ENCODE measurements around the gene TMED4.
"Not testable (repeated sequence)": the region's sequence is repeated elsewhere in the genome, so short reads cannot be mapped to it uniquely, and the experiment has no call there.

TMED4 gene

GRCh38 chr7:44607141-44608068 lies 25.4 kb upstream of the TMED4 start:
- no peak for DNase-seq

DNA sequence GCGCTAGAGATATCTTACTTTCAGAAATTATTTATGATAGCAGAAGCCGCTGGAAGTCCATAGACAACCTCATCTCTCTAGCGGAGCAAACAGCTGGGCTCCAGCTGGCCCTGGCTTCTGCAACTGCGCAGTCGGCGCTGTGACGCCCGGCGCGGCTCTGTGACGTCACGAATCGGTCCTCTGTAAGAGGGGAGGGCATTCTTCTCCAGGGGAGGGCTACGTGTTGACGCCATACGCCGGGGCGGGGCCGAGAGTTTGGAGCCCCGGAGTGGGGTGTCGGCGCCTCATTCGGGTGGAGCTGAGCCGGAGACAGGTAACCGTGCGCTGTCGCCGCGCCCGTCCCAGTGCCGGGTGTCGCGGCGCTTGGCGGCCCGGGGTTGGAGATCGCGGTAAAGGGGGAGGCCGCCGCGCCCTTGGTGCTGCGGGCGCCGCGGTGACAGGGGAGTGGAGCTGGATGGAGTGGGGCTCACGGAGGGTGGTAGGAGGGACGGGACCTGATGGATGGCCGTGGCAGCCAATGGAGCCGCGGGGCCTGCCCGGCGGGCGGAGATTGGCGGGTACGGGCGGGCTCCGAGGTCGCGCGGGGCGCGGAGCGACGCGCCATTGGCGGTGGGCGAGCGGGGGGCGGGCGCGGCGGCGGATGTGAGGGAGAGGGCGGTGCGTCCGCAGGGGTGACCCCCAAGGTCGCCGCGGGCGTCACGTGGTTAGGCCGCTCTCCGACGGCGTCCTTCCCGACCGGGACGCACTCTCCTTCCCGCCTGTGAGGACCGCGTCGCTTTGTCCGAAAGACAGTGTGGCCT lies 24.5 kb upstream of the TMED4 start, which contains the start of gene OGDH:
Gene OGDH (plus strand): TSS at position 287 of the 800 bp plus-strand sequence. CDS start 17,717 bp downstream, outside the sequence.
- DNase-seq = peak; percentile 97

GRCh38 chr7:44604941-44605340 lies 22.9 kb upstream of the TMED4 start:
- DNase-seq = no peak

DNA sequence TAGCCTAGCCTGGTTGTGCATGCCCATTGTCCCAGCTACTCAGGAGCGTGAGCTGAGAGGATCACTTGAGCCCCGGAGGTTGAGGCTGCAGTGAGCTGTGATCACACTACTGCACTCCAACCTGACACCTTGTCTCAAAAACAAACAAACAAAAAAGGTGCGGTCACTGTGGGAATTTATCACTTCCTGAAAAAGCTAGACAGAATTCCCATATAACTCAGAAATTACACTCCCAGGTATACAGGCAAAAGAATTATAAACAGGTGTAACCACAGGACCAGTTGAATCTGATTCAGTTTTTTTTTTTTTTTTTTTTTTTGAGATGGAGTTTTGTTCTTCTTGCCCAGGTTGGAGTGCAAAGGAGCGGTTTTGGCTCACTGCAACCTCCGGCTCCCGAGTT lies 21.2 kb upstream of the TMED4 start:
- no peak for DNase-seq

- DNase-seq = no peak
Observed at GRCh38 chr7:44602576-44602910, 20.5 kb upstream of the TMED4 start.

- no peak for DNase-seq
Observed at GRCh38 chr7:44599222-44599621, 17.2 kb upstream of the TMED4 start.

GRCh38 chr7:44597181-44597580 lies 15.2 kb upstream of the TMED4 start:
- DNase-seq = not testable (repeated sequence)

GRCh38 chr7:44595934-44596635 lies 14.1 kb upstream of the TMED4 start:
- DNase-seq = no peak

- no peak for DNase-seq
Observed at GRCh38 chr7:44590910-44591309, 8.9 kb upstream of the TMED4 start.

GRCh38 chr7:44587843-44588711 lies 6.0 kb upstream of the TMED4 start:
- DNase-seq = peak; percentile 5

- DNase-seq = no peak
Observed at GRCh38 chr7:44583146-44583865, 1.3 kb upstream of the TMED4 start.

DNA sequence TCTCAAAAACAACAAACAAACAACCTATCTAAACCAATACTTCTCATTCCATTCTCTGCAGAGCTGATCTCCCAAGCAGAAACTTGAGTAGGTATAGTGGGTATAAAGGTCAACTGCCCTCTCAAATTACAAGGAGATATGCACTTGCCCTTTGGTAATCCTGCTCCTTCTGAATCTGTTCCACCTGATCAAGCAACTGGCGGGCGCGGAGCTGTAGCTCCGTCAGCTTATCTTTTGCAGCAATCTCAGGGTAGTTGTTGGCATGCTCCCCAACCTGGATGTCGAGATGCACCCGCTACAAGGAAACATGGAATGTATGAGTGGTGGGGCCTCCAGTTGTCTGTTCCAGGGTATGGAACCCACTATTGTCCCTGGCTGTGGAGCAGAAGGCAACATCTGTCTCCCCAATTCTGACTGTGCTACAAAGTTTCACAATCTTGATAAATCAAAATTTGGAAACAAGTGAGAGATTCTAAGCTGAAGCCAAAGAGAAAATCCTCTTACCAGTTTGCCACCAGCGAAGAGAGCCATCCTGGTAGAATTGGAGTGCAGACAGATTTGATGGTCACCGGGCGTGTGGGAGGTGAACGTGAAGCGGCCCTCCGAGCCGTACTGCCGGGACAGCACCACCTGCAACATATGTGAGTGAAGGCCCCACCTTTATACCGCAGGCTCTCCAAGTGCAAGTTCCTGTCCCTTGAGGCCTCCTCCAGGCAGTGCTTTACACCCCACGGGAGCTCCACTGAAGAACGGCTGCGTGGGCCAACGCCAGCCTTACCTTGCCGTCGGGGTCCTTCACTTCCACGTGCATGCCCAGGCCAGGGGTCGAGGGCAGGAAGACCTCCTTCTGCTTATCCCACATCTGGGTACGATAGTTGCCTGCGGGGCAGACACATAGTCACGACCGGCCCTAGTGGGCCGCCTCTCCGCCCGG lies 819 bp downstream of the TMED4 start:
- DNase-seq = no peak

- DNase-seq = no peak
Observed at GRCh38 chr7:44576228-44576627, 5.8 kb downstream of the TMED4 start.

GRCh38 chr7:44575054-44575453 lies 7.0 kb downstream of the TMED4 start:
- no peak for DNase-seq

- no peak for DNase-seq
Observed at GRCh38 chr7:44574287-44574872, 7.7 kb downstream of the TMED4 start.

DNA sequence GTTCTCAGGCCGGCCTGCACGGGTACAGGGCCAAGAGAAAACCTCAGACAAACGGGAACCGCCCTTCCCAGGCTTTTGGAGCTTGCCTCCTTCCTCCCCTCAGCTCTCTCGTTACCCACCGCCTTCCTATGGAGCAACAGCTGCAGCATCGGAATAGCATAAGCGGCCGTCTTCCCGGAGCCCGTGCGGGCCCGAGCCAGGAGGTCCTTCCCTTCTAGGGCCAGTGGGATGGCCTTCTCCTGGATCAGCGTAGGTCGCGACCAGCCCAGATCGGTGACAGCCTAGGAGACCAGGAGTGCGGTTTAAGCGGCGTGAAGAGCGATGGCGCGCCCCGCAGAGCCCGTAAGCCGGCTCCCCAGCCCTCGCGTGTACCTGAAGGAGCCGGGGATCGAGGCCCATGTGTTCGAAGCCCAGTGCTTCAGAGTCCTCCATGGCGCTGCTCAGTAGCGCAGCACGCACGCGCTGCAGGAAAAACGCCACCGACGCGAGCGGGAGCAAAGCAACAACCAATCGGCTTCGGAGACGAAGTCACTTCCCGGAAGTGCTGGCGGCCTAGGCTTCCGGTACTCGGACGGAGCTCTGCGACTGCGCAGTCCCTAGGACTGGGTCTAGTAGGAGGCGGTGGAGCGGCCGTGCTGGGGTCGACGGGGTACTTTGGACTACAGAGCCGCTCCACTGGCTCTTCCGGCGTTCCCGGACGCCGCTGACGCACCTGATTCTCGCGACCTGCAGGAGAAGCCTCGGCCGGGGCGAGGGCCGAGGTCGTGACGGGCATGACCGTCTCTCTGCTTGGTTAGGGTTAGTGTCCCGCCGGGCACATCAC lies 8.4 kb downstream of the TMED4 start, which contains the start of gene DDX56:
Gene DDX56 (minus strand): TSS at position 445 of the 823 bp plus-strand sequence. CDS start 13 bp downstream, at position 432.
- DNase-seq = peak; percentile 80

DNA sequence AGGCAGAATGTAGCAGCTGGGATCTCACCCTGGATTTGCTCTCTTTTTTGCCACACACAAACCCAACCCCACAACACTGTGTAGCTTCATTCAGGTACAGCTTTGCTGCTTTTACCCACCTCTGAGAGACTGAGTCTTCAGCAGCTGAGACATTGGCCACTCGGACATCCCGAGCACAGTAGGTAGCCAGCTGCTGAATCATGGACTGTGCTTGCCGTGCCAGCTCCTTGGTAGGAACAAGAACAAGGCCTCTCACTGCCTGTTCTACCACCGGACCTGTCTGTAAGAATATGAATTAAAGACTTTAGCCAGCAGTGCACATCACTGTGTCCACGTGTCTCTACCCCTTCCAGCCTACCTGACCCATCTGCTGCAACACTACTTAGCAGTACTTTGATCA lies 9.3 kb downstream of the TMED4 start:
- DNase-seq = no peak

GRCh38 chr7:44569959-44570358 lies 12.1 kb downstream of the TMED4 start:
- DNase-seq = no peak

Data from NCI-H1417 treated with DMSO at 0.1 percent for 48 hours (cell line).